Measurements from ENCODE around the gene TNFRSF21. TPM values are rescaled to one million over a fixed set of nuclear protein-coding genes. Genes with fewer than 3 reads are reported as not detected.

Gene TNFRSF21
- total RNA-seq, 4 donors from 2014 or later: 3.3 to 7.4 (median 3.9) TPM

GRCh38 chr6:47256981-47257730 lies 52.5 kb downstream of the TNFRSF21 start:
- 86% methylated on average over 6 of the region's 6 CpGs for WGBS

GRCh38 chr6:47256361-47256760 lies 53.3 kb downstream of the TNFRSF21 start:
- H3K27ac ChIP-seq: no peak overlapping the region
- no peak for DNase-seq (ENCODE audit: low spot score in 2 of 2)
- 96% methylated on average over 1 of the region's 1 CpG for WGBS
- H3K4me3 ChIP-seq: no peak overlapping the region
- peaks cover 4% of the 10 kb centered on the region for H3K36me3 ChIP-seq
- H3K4me1 ChIP-seq: no peaks in the 10 kb centered on the region
- H3K27me3 ChIP-seq: no peaks in the 10 kb centered on the region
- H3K9me3 ChIP-seq: no peaks in the 10 kb centered on the region
- TF ChIP-seq CTCF (IDR thresholded peaks at IDR 0.05): no peak
- TF ChIP-seq POLR2A (IDR thresholded peaks at IDR 0.05): no peak
- TF ChIP-seq EP300 (IDR thresholded peaks at IDR 0.05): no peak
- no peak for TF ChIP-seq POLR2AphosphoS5 (IDR thresholded peaks at IDR 0.05)

More at GRCh38 chr6:47256981-47257730, 52.5 kb downstream of the TNFRSF21 start:
- DNase-seq (ENCODE audit: low spot score in 2 of 2): no peak
- Histone ChIP-seq H3K36me3 (peaks cover 4% of the 10 kb centered on the region), H3K4me1 (no peaks in the 10 kb centered on the region), H3K9me3 (no peaks in the 10 kb centered on the region), H3K27me3 (no peaks in the 10 kb centered on the region), H3K4me3 (no peak overlapping the region), H3K27ac (no peak overlapping the region)
- TF ChIP-seq EP300 (IDR thresholded peaks at IDR 0.05) (no peak), POLR2A (IDR thresholded peaks at IDR 0.05) (no peak), CTCF (IDR thresholded peaks at IDR 0.05) (no peak), POLR2AphosphoS5 (IDR thresholded peaks at IDR 0.05) (no peak)

GRCh38 chr6:47254906-47255305 lies 54.8 kb downstream of the TNFRSF21 start:
- Histone ChIP-seq H3K36me3 (peaks cover 4% of the 10 kb centered on the region), H3K27ac (no peak overlapping the region), H3K27me3 (no peaks in the 10 kb centered on the region), H3K4me3 (no peak overlapping the region), H3K9me3 (no peaks in the 10 kb centered on the region), H3K4me1 (no peaks in the 10 kb centered on the region)
- TF ChIP-seq POLR2A (IDR thresholded peaks at IDR 0.05): no peak
- no peak for TF ChIP-seq POLR2AphosphoS5 (IDR thresholded peaks at IDR 0.05)
- no peak for TF ChIP-seq CTCF (IDR thresholded peaks at IDR 0.05)
- TF ChIP-seq EP300 (IDR thresholded peaks at IDR 0.05): no peak
- 90% methylated on average over 3 of the region's 3 CpGs for WGBS
- no peak for DNase-seq (ENCODE audit: low spot score in 2 of 2)

GRCh38 chr6:47254051-47254450 lies 55.7 kb downstream of the TNFRSF21 start:
- no peaks in the 10 kb centered on the region for H3K4me1 ChIP-seq
- TF ChIP-seq CTCF (IDR thresholded peaks at IDR 0.05): no peak
- no peak for TF ChIP-seq POLR2AphosphoS5 (IDR thresholded peaks at IDR 0.05)
- no peak for TF ChIP-seq EP300 (IDR thresholded peaks at IDR 0.05)
- TF ChIP-seq POLR2A (IDR thresholded peaks at IDR 0.05): no peak
- DNase-seq (ENCODE audit: low spot score in 2 of 2): no peak
- H3K4me3 ChIP-seq: no peak overlapping the region
- peaks cover 4% of the 10 kb centered on the region for H3K36me3 ChIP-seq
- no peaks in the 10 kb centered on the region for H3K27me3 ChIP-seq
- H3K9me3 ChIP-seq: no peaks in the 10 kb centered on the region
- no peak overlapping the region for H3K27ac ChIP-seq
- 91% methylated on average over 6 of the region's 6 CpGs for WGBS

GRCh38 chr6:47253136-47253535 lies 56.6 kb downstream of the TNFRSF21 start:
- Histone ChIP-seq H3K36me3 (peaks cover 4% of the 10 kb centered on the region), H3K4me1 (peaks cover 4% of the 10 kb centered on the region), H3K27ac (no peak overlapping the region), H3K27me3 (no peaks in the 10 kb centered on the region), H3K9me3 (no peaks in the 10 kb centered on the region), H3K4me3 (no peak overlapping the region)
- DNase-seq (ENCODE audit: low spot score in 2 of 2): no peak
- TF ChIP-seq EP300 (IDR thresholded peaks at IDR 0.05) (no peak), POLR2AphosphoS5 (IDR thresholded peaks at IDR 0.05) (no peak), POLR2A (IDR thresholded peaks at IDR 0.05) (no peak), CTCF (IDR thresholded peaks at IDR 0.05) (no peak)
- 94% methylated on average over 15 of the region's 15 CpGs for WGBS
